ENCODE results near the gene CPEB4. TPM values are rescaled to one million over a fixed set of nuclear protein-coding genes. Genes with fewer than 3 reads are reported as not detected.

Gene CPEB4
- total and polyA plus RNA-seq, 2 of the 4 experiments (the other 2 are of a cell fraction): 7.8 to 22.6 TPM

DNA sequence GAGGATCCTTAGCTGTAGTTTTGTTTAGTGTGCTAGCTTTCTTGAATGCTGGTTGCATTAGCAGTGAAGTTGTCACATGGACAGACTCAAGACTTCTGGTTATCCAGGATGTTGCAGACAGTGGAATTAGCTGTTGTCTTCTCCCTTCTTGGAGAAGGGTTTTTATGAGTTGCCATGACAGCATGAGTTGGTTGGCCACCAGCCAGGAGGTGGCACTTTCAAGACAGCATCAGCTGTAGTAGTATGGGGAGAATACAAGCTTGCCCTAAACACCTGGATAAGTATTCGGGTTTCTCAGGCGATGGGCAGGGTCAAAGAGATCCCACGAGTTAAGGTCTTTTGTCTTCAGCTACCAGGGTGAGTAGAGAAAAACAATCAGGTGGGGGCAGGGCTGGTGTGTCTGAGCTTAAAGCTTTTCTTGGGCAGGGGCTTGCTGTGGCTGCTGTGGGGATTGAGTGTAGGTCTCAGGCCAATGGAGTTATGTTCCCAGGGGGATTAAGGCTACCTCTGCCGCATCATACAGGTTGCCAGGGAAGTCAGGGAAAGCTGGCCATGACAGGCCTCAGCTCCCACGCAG, 93.1 kb downstream of the CPEB4 start:
- TF ChIP-seq NFE2L2 (IDR thresholded peaks at IDR 0.05; ENCODE audit: low read depth, low read length): no peak
- no peak for TF ChIP-seq RAD21 (IDR thresholded peaks at IDR 0.05; ENCODE audit: low read length)
- TF ChIP-seq MXI1 (IDR thresholded peaks at IDR 0.05; ENCODE audit: borderline replicate concordance, low read depth, low read length): no peak
- no peak for TF ChIP-seq SMC3 (IDR thresholded peaks at IDR 0.05; ENCODE audit: low read depth, low read length)
- no peak for TF ChIP-seq BHLHE40 (IDR thresholded peaks at IDR 0.05; ENCODE audit: low read depth, low read length)
- TF ChIP-seq, protein P1, sequence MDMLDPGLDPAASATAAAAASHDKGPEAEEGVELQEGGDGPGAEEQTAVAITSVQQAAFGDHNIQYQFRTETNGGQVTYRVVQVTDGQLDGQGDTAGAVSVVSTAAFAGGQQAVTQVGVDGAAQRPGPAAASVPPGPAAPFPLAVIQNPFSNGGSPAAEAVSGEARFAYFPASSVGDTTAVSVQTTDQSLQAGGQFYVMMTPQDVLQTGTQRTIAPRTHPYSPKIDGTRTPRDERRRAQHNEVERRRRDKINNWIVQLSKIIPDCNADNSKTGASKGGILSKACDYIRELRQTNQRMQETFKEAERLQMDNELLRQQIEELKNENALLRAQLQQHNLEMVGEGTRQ (IDR thresholded peaks at IDR 0.05; ENCODE audit: low read depth, low read length): no peak
- TF ChIP-seq FOS (IDR thresholded peaks at IDR 0.05; ENCODE audit: low read depth, low read length): no peak
- no peak for TF ChIP-seq MAZ (IDR thresholded peaks at IDR 0.05; ENCODE audit: borderline replicate concordance, low read depth, low read length)
- no peak for TF ChIP-seq CEBPB (IDR thresholded peaks at IDR 0.05; ENCODE audit: low read depth, low read length)
- no peak for TF ChIP-seq CHD1 (IDR thresholded peaks at IDR 0.05; ENCODE audit: low read depth, low read length)
- TF ChIP-seq, protein P2, sequence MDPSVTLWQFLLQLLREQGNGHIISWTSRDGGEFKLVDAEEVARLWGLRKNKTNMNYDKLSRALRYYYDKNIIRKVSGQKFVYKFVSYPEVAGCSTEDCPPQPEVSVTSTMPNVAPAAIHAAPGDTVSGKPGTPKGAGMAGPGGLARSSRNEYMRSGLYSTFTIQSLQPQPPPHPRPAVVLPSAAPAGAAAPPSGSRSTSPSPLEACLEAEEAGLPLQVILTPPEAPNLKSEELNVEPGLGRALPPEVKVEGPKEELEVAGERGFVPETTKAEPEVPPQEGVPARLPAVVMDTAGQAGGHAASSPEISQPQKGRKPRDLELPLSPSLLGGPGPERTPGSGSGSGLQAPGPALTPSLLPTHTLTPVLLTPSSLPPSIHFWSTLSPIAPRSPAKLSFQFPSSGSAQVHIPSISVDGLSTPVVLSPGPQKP (IDR thresholded peaks at IDR 0.05; ENCODE audit: borderline replicate concordance, low read depth, low read length): no peak
- TF ChIP-seq, protein P3, sequence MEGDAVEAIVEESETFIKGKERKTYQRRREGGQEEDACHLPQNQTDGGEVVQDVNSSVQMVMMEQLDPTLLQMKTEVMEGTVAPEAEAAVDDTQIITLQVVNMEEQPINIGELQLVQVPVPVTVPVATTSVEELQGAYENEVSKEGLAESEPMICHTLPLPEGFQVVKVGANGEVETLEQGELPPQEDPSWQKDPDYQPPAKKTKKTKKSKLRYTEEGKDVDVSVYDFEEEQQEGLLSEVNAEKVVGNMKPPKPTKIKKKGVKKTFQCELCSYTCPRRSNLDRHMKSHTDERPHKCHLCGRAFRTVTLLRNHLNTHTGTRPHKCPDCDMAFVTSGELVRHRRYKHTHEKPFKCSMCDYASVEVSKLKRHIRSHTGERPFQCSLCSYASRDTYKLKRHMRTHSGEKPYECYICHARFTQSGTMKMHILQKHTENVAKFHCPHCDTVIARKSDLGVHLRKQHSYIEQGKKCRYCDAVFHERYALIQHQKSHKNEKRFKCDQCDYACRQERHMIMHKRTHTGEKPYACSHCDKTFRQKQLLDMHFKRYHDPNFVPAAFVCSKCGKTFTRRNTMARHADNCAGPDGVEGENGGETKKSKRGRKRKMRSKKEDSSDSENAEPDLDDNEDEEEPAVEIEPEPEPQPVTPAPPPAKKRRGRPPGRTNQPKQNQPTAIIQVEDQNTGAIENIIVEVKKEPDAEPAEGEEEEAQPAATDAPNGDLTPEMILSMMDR (conservative IDR thresholded peaks at IDR 0.05; ENCODE audit: low read depth, low read length): no peak
- no peak for TF ChIP-seq POLR2A (IDR thresholded peaks at IDR 0.05; ENCODE audit: low read depth, low read length)
- no peak for TF ChIP-seq RCOR1 (IDR thresholded peaks at IDR 0.05; ENCODE audit: insufficient replicate concordance, low read length)
- Histone ChIP-seq H3K9me1 (ENCODE audit: insufficient read depth, low read length) (no peaks in the 10 kb centered on the region), H3K23ac (ENCODE audit: low read depth, low read length) (no peak overlapping the region), H3K4me1 (ENCODE audit: control insufficient read depth, insufficient read depth, low read length) (no peaks in the 10 kb centered on the region), H2AK9ac (replicated peaks; ENCODE audit: low read depth, low read length, poor library complexity) (no peak overlapping the region), H4K91ac (ENCODE audit: insufficient read depth, low read depth, low read length) (no peak overlapping the region), H3K4me2 (ENCODE audit: low read depth, low read length) (no peak overlapping the region), H3K9ac (ENCODE audit: low read depth, low read length) (no peak overlapping the region), H3K27ac (ENCODE audit: insufficient read depth, low read length) (no peak overlapping the region), H3K79me1 (ENCODE audit: low read depth in 1 of 2, low read length in 2 of 2) (no peaks in the 10 kb centered on the region), H2BK20ac (ENCODE audit: low read depth, low read length) (no peak overlapping the region), H3K14ac (replicated peaks; ENCODE audit: low read depth, low read length) (no peak overlapping the region), H4K8ac (ENCODE audit: low read depth in 2 of 2, low read length in 2 of 2) (no peak overlapping the region), H2AK5ac (ENCODE audit: low read depth, low read length) (no peak overlapping the region), H2BK15ac (ENCODE audit: low read depth, low read length) (no peak overlapping the region), H3K4me3 (ENCODE audit: insufficient read depth, low read depth, low read length) (no peak overlapping the region), H2AFZ (replicated peaks; ENCODE audit: low read length, poor library complexity) (no peak overlapping the region), H3K18ac (ENCODE audit: low read depth, low read length) (no peak overlapping the region), H2BK5ac (ENCODE audit: low read depth, low read length, poor library complexity, severe bottlenecking) (no peak overlapping the region), H4K5ac (ENCODE audit: low read depth, low read length) (no peak overlapping the region), H3K4ac (ENCODE audit: low read depth, low read length) (no peak overlapping the region), H3K56ac (ENCODE audit: extremely low read depth, insufficient read depth, low read length) (no peak overlapping the region), H3K36me3 (ENCODE audit: control insufficient read depth, insufficient read depth, low read length) (no peaks in the 10 kb centered on the region), H3K27me3 (ENCODE audit: control insufficient read depth, insufficient read depth, low read length) (peaks cover 12% of the 10 kb centered on the region), H2BK120ac (ENCODE audit: low read depth, low read length) (no peak overlapping the region), H3K9me3 (ENCODE audit: control insufficient read depth, insufficient read depth, low read length) (0 out of 2 replicates have a peak, but pooled peaks cover 3% of the 10 kb centered on the region), H4K20me1 (ENCODE audit: insufficient read depth, low read length) (no peaks in the 10 kb centered on the region)
- in situ Hi-C loops (cut with MboI; ENCODE audit: low sequenced_read_pairs): no loop called here
- dilution Hi-C loops (cut with HindIII; ENCODE audit: low sequenced_read_pairs, unreplicated experiment): no loop called here
- ChIA-PET POLR2A (ENCODE audit: unreplicated experiment) (no interaction called here), CTCF (interaction anchor here (1.4 kb wide), 1 partner anchor 365 kb away, joined by 4 read pairs; no protein-coding TSS in a partner anchor)
- no TSS peak for BruUV-seq (replicated peaks)
- DNase-seq (no peak), ATAC-seq (ENCODE audit: low read depth) (no peak)
- intact Hi-C loops (cut with micrococcal nuclease): no loop called here
- WGBS, 2 experiments (ENCODE audit: extremely low coverage in 2 of 2, insufficient read length in 1 of 2): no CpG with 5 or more reads among the region's 5 CpGs

Data from IMR-90 (cell line).